NCI-H446 (cell line): ENCODE results near the gene PPFIA3.

Source experiments
- DNase-seq, 2 experiments: peaks; one replicate each; lab custom pipeline; 2025; lab: John Stamatoyannopoulos, UW

Gene PPFIA3

DNA sequence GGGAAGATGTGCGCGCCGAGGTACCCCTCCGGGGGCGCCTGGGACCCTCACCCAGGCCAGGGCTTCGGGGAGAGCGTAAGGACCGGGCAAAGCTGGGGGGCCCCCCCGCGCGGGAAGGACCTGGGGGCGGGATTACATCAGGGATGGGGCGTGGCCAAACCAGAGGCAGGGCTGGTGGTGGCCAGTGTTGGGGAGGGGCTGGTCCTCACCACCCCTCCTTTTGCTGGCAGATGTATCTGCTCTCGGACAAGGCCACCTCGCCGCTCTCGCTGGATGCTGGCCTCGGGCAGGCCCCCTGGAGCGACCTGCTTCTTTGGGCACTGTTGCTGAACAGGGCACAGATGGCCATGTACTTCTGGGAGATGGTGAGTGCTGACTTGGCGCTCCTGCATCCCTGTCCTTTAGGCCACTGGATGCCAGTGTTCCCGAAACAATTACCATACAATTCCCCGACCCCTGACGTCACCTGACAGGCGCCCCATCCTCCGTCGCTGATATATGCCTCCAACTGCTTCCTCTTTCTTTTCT is 63.6 kb downstream of the PPFIA3 start:
- DNase-seq: no peak

DNA sequence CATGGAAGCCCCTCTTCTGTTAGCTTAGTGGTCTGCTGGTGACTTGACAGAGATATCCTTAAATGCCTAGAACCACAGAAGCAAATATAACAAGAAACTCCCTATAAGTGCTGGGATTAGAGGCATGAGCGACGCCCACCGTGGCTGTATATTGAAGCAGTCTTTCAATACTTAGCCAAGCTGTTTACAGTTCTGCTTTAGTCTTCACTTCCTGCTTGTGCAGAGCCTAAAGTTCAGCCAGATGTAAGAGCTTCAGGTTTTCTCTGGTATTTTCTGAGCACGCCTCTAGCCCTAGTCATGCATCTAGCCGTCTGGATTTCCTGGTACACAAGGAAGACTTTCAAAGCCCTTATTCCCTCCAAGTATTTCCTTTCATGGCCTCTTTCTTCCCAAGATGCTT is 66.8 kb downstream of the PPFIA3 start:
- no peak for DNase-seq

DNA sequence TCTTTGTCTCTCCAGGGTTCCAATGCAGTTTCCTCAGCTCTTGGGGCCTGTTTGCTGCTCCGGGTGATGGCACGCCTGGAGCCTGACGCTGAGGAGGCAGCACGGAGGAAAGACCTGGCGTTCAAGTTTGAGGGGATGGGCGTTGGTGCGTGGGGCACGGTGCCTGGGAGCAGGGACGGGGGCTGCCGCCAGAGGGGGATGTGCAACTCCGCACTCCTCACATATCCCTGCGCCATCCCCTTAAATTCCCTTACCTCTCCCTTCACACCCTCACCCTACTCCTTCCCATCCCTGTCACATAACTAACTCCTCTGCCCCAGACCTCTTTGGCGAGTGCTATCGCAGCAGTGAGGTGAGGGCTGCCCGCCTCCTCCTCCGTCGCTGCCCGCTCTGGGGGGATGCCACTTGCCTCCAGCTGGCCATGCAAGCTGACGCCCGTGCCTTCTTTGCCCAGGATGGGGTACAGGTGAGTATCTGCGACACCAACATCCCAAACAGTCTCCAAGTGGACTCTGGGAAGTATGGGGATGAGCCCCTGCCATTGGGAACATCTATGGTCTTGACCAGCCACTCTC is 69.4 kb downstream of the PPFIA3 start:
- DNase-seq: no peak

DNA sequence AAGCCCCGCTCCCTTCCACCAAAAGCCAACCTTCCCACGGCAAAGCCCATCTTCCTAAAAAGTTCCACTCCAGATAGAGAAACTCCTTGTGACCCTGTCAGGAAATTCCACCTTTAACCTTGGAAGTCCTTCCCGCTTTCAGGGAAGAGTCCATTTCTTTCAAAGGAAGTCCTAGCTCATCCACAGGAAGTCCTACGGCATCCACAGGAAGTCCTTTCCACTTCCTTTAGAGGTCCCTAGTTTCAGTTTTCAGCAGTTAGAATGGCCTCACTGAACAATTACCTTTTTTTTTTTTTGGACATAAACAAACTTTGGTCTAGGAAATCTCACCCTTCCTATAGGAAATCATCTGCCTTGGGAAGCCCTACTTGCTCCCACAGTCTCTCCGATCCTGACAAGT is 69.9 kb downstream of the PPFIA3 start:
- no peak for DNase-seq

DNA sequence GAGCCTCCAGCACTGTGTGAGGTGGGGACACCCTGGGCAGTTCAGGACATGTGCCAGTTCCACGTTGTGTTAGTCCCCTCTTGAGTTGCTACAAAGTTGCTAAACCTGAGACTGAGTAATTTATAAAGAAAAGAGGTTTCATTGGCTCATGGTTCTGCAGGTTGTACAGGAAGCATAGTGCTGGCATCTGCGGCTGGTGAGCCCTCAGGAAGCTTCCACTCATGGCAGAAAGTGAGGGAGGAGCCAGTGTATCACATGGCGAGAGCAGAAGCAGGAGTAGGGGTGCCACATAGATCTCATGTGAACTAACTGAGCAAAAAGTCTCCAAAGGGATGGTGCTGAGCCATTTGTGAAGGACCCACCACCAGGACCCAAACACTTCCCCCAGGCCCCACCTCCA is 71.4 kb downstream of the PPFIA3 start:
- no peak for DNase-seq

DNA sequence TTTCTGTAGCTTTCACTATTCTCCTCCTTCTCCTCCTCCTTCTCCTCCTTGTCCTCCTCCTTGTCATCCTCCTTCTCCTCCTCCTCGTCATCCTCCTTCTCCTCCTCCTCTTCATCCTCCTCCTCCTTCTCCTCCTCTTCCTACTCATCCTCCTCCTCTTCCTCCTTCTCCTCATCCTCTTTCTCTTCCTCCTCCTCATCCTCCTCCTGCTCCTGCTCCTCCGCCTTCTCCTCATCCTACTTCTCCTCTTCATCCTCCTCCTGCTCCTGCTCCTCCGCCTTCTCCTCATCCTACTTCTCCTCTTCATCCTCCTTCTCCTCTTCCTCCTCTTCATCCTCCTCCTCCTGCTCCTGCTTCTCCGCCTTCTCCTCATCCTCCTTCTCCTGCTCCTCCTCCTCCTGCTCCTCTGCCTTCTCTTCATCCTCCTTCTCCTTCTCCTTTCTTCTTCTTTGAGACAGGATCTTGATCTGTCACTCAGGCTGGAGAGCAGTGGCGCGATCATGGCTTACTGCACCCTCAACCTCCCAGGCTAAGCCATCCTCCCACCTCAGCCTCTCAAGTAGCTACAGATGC is 74.6 kb downstream of the PPFIA3 start:
- DNase-seq: no peak

DNA sequence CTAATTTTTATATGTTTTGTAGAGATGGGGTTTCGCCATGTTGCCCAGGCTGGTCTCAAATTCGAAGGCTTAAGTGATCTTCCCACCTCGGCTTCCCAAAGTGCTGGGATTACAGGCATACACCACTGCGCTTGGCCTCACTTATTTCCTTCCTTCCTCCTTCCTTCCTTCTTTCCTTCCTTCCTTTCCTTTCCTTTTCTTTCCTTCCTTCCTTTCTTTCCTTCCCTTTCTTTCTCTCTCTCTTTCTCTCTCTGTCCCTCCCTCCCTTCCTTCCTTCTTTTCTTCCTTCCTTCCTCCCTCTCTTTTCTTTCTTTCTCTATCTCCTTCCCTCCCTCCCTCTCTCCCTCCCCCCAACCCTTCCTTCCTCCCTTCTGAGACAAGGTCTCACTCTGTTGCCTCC is 75.1 kb downstream of the PPFIA3 start:
- no peak for DNase-seq

DNA sequence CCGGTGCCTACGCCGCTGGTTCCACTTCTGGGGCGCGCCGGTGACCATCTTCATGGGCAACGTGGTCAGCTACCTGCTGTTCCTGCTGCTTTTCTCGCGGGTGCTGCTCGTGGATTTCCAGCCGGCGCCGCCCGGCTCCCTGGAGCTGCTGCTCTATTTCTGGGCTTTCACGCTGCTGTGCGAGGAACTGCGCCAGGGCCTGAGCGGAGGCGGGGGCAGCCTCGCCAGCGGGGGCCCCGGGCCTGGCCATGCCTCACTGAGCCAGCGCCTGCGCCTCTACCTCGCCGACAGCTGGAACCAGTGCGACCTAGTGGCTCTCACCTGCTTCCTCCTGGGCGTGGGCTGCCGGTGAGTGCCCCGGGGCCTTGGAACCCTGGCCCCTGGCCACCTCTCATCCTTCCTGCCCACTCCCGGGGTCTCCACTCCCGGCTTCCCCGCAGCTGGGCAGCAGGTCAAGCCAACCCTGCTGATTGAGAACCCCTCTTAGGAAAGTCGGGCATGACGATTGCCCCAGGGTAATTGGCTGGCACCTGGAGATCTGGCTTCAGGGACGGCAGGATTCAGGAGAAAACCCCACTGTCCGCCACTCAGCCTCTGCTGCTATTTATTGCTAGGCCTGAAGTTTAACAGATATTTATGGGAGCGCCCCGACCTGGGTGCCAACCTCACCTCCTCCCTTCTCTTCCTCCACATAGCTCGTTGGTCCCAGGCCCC is 77.3 kb downstream of the PPFIA3 start:
- no peak for DNase-seq

DNA sequence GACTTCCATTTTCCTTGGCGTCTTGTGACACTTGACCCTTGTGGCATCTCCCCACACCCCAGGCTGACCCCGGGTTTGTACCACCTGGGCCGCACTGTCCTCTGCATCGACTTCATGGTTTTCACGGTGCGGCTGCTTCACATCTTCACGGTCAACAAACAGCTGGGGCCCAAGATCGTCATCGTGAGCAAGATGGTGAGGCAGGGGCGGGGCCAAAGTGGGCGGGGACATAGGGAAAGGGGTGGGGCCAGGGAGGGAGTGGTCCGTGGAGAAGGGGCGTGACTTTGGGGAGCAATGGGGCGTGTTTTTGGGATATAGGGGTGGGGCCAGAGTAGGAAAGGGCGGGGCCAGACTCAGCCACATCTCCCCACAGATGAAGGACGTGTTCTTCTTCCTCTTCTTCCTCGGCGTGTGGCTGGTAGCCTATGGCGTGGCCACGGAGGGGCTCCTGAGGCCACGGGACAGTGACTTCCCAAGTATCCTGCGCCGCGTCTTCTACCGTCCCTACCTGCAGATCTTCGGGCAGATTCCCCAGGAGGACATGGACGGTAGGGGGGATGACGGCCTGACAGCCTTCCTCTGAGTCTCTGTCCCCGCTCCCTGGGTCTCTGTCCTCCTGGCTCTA is 81.0 kb downstream of the PPFIA3 start:
- no peak for DNase-seq
